Activated CD8-positive, alpha-beta memory T cell treated with anti-CD3 and anti-CD28 coated beads, Interleukin-2, amount 50 U/mL, for 48 hours (primary cell): ENCODE results near the gene AHNAK2.
"Not testable (repeated sequence)": the region's sequence is repeated elsewhere in the genome, so short reads cannot be mapped to it uniquely, and the experiment has no call there.

Experiments used
- DNase-seq: peaks from one replicate; pipeline ENCODE4 v3.0.0-alpha.2; 2020

The AHNAK2 gene

DNA sequence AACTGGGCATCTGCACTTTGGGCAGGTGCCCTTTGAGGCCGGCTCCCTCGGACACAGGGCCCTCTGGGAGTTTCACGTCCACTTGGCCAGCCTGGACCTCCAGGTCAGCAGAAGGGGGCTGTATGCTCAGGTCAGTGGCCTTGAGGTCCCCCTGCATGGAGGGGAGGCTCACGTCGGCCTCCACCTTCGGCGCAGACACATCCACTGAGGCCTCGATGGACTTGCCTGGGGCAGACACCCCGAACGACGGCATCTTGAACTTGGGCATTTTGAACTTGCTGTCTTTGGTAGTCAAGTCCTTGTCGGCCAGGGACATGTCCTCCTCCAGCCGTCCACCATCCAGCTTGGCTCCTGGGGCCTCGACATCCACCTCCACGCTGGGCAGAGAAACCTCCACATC, 27.5 kb downstream of the AHNAK2 start:
- DNase-seq: not testable (repeated sequence)

DNA sequence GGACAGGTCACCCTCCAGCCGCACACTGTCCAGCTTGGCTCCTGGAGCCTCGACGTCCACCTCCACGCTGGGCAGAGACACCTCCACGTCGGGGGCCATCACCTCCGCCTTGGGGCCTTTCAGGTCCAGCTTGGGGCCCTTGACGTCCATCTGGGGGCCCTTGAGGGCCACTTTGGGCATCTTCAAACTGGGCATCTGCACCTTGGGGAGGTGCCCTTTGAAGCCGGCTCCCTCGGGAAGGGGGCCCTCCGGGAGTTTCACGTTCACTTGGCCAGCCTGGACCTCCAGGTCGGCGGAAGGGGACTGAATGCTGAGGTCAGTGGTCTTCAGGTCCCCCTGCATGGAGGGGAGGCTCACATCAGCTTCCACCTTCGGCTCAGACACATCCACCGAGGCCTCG, 28.2 kb downstream of the AHNAK2 start:
- no peak for DNase-seq

DNA sequence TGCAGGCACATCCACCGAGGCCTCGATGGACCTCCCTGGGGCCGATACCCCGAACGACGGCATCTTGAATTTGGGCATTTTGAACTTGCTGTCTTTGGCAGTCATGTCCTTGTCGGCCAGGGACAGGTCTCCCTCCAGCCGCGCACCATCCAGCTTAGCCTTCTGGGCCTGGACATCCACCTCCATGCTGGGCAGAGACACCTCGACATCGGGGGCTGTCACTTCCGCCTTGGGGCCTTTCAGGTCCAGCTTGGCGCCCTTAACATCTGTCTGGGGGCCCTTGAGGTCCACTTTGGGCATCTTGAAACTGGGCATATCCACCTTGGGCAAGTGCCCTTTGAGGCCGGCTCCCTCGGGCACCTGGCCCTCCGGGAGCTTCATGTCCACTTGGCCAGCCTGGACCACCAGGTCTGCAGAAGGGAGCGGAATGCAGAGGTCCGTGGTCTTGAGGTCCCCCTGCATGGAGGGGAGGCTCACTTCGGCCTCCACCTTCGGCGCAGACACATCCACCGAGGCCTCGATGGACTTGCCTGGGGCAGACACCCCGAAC, 28.7 kb downstream of the AHNAK2 start:
- DNase-seq: not testable (repeated sequence)

DNA sequence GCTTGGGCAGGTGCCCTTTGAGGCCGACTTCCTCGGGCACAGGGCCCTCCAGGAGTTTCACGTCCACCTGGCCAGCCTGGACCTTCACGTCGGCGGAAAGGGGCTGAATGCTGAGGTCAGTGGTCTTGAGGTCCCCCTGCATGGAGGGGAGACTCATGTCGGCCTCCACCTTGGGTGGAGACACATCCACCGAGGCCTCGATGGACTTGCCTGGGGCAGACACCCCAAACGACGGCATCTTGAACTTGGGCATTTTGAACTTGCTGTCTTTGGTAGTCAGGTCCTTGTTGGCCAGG, 29.5 kb downstream of the AHNAK2 start:
- no peak for DNase-seq

DNA sequence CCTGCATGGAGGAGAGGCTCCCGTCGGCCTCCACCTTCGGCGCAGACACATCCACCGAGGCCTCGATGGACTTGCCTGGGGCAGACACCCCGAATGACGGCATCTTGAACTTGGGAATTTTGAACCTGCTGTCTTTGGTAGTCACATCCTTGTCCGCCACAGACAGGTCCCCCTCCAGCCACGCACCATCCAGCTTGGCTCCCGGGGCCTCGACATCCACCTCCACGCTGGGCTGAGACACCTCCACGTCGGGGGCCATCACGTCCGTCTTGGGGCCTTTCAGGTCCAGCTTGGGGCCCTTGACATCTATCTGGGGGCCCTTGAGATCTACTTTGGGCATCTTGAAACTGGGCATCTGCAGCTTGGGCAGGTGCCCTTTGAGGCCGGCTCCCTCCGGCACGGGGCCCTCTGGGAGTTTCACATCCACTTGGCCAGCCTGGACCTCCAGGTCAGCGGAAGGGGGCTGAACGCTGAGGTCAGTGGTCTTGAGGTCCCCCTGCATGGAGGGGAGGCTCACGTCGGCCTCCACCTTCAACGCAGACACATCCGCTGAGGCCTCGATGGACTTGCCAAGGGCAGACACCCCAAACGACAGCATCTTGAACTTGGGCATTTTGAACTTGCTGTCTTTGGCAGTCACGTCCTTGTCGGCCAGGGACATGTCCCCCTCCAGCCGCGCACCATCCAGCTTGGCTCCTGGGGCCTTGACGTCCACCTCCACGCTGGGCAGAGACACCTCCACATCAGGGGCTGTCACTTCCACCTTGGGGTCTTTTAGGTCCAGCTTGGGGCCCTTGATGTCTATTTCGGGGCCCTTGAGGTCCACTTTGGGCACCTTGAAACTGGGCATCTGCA, 30.1 kb downstream of the AHNAK2 start:
- not testable (repeated sequence) for DNase-seq

DNA sequence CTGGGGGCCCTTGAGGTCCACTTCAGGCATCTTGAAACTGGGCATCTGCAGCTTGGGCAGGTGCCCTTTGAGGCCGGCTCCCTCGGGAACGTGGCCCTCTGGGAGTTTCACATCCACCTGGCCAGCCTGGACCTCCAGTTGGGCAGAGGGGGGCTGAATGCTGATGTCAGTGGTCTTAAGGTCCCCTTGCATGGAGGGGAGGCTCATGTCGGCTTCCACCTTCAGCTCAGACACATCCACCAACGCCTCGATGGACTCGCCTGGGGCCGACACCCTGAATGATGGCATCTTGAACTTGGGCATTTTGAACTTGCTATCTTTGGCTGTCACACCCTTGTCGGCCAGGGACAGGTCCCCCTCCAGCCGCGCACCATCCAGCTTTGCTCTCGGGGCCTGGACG, 31.0 kb downstream of the AHNAK2 start:
- DNase-seq: not testable (repeated sequence)

DNA sequence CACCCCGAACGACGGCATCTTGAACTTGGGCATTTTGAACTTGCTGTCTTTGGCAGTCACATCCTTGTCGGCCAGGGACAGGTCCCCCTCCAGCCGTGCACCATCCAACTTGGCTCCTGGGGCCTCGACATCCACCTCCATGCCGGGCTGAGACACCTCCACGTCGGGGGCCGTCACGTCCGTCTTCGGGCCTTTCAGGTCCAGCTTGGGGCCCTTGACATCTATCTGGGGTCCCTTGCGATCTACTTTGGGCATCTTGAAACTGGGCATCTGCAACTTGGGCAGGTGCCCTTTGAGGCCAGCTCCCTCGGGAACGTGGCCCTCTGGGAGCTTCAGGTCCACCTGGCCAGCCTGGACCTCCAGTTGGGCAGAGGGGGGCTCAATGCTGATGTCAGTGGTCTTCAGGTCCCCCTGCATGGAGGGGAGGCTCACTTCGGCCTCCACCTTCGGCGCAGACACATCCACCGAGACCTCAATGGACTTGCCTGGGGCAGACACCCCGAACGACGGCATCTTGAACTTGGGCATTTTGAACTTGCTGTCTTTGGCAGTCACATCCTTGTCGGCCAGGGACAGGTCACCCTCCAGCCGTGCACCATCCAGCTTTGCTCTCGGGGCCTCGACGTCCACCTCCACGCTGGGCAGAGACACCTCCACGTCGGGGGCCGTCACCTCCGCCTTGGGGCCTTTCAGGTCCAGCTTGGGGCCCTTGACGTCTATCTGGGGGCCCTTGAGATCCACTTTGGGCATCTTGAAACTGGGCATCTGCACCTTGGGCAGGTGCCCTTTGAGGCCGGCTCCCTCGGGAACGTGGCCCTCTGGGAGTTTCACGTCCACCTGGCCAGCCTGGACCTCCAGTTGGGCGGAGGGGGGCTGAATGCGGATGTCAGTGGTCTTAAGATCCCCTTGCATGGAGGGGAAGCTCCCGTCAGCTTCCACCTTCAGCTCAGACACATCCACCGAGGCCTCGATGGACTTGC, 31.9 kb downstream of the AHNAK2 start:
- not testable (repeated sequence) for DNase-seq

DNA sequence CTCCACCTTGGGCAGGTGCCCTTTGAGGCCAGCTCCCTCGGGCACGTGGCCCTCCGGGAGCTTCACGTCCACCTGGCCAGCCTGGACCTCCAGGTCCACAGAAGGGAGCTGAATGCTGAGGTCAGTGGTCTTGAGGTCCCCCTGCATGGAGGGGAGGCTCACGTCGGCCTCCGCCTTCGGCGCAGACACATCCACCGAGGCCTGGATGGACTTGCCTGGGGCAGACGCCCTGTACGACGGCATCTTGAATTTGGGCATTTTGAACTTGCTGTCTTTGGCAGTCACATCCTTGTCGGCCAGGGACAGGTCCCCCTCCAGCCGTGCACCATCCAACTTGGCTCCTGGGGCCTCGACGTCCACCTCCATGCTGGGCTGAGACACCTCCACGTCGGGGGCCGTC, 32.9 kb downstream of the AHNAK2 start:
- not testable (repeated sequence) for DNase-seq

DNA sequence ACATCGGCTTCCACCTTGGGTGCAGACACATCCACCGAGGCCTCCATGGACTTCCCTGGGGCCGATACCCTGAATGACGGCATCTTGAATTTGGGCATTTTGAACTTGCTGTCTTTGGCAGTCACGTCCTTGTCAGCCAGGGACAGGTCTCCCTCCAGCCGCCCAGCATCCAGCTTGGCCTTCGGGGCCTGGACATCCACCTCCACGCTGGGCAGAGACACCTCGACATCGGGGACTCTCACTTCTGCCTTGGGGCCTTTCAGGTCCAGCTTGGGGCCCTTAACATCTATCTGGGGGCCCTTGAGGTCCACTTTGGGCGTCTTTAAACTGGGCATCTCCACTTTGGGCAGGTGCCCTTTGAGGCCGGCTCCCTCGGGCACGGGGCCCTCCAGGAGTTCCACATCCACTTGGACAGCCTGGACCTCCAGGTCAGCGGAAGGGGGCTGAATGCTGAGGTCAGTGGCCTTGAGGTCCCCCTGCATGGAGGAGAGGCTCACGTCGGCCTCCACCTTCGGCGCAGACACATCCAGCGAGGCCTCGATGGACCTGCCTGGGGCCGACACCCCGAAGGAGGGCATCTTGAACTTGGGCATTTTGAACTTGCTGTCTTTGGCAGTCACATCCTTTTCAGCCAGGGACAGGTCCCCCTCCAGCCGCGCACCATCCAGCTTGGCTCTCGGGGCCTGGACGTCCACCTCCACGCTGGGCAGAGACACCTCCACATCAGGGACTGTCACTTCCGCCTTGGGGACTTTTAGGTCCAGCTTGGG, 33.6 kb downstream of the AHNAK2 start:
- DNase-seq: not testable (repeated sequence)

DNA sequence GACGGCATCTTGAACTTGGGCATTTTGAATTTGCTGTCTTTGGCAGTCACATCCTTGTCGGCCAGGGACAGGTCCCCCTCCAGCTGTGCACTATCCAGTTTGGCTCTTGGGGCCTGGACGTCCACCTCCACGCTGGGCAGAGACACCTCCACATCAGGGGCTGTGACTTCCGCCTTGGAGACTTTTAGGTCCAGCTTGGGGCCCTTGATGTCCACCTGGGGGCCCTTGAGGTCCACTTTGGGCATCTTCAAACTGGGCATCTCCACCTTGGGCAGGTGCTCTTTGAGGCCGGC, 34.2 kb downstream of the AHNAK2 start:
- not testable (repeated sequence) for DNase-seq

DNA sequence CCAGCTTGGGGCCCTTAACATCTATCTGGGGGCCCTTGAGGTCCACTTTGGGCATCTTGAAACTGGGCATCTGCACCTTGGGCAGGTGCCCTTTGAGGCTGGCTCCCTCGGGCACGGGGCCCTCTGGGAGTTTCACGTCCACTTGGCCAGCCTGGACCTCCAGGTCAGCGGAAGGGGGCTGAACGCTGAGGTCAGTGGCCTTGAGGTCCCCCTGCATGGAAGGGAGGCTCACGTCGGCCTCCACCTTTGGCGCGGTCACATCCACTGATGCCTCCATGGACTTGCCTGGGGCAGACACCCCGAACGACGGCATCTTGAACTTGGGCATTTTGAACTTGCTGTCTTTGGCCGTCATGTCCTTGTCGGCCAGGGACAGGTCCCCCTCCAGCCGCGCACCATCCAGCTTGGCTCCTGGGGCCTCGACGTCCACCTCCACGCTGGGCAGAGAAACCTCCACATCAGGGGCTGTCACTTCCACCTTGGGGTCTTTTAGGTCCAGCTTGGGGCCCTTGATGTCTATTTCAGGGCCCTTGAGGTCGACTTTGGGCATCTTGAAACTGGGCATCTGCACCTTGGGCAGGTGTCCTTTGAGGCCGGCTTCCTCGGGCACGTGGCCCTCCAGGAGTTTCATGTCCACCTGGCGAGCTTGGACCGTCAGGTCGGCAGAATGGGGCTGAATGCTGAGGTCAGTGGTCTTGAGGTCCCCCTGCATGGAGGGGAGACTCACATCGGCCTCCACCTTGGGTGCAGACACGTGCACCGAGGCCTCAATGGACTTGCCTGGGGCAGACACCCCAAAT, 34.8 kb downstream of the AHNAK2 start:
- not testable (repeated sequence) for DNase-seq

DNA sequence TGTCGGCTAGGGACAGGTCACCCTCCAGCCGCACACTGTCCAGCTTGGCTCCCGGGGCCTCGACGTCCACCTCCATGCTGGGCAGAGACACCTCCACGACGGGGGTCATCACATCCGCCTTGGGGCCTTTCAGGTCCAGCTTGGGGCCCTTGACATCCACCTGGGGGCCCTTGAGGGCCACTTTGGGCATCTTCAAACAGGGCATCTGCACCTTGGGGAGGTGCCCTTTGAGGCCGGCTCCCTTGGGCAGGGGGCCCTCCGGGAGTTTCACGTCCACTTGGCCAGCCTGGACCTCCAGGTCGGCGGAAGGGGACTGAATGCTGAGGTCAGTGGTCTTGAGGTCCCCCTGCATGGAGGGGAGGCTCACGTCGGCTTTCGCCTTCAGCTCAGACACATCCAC, 35.6 kb downstream of the AHNAK2 start:
- DNase-seq: no peak

DNA sequence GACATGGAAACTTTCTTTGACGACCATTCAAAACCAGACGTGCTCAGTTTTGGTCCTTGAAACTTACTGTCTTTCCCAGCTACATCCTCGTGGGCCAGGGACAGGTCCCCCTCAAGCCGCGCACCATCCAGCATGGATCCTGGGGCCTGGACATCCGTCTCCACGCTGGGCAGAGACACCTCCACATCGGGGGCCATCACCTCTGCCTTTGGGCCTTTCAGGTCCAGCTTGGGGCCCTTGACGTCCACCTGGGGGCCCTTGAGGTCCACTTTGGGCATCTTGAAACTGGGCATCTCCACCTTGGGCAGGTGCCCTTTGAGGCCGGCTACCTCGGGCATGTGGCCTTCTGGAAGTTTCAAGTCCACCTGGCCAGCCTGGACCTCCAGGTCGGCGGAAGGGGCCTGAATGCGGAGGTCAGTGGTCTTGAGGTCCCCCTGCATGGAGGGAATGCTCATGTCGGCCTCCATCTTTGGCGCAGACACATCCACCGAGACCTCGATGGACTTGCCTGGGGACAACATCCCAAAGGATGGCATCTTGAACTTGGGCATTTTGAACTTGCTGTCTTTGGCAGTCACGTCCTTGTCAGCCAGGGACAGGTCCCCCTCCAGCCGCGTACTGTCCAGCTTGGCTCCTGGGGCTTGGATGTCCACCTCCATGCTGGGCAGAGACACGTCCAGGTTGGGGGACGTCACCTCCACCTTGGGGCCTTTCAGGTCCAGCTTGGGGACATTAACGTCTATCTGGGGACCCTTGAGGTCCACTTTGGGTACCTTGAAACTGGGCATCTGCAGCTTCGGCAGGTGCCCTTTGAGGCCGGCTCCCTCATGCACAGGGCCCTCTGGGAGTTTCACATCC, 36.4 kb downstream of the AHNAK2 start:
- DNase-seq: no peak

DNA sequence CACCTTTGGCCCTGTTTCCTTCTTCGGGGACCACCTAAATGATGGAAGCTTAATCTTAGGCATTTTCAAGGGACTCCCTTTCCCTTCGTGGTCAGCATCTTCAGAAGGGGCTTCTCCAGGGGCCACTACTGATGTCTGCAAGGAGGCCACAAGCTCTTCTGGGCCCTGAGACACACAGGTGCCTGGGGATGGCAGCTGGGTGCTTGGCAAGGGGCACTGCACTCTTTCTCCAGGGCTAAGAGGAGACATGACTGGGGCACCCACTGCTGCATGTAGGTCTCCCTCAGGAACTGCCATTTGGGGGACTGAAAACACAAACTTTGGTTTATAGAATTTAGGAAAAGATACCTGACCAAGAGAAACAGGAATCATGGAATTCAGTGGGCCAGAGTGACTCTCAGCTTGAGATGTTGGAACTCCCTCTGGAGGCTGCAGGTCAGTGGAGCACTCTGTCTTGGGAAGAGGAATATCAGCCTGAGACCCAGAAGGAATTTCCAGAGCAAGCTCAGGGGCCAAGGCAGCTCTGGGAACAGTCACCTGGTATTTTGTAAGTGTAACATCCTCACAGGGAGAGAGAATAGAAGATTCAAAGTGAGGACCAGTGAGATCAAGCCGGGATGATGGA, 37.5 kb downstream of the AHNAK2 start:
- no peak for DNase-seq

DNA sequence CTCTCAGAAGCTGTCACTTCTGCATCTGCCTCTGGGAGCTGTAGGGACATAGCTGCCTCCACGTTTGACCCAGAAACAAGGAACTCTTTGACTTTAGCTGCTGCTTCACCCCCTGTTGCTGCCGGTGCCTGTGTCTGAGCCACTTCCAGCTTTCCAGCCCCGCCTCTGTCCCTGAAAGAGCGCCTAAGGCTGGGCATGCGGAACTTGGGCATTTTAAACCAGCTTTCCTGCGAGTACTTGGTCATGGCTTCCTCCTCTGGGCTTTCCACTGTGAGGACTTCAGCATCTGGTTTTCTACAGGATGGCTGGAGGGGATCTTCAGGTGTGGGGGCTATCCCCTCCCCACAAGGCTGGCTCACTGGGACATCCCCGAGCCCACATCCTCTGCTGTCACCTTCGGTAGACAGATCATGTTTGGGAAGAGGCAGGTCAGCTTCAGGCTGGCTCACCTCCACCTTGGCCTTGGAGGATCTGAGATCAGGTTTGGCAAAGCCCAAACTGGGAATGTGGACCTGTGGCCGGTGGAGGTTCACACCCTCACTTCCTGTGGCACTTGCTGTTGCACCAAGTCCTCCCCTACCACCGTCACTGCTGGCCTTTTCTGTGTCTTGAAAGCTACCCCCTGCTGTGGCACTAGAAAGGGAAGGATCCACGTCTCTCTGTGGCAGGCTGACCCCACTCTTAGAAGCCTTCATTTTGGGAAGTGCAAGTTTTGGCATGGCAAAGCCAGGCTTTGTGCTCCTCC, 38.3 kb downstream of the AHNAK2 start:
- DNase-seq: no peak

DNA sequence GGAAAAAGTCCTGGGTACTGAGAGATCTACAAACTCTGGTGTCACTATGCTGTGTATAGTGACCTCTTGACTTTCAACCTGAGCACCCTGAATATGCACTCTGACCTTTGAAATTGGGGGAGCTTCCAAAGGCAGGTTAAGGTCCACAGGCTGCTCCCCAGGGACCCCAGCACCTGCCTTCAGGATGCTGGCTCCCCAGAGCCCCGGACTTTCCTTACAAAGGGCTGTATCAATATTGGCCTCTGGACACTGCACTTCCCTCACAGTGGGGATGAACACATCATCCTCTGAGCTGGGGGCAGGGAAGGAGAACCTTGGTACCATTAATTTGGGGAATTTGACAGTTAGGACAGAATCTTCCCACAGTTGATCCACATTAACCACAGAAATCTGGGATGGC, 39.2 kb downstream of the AHNAK2 start:
- no peak for DNase-seq

DNA sequence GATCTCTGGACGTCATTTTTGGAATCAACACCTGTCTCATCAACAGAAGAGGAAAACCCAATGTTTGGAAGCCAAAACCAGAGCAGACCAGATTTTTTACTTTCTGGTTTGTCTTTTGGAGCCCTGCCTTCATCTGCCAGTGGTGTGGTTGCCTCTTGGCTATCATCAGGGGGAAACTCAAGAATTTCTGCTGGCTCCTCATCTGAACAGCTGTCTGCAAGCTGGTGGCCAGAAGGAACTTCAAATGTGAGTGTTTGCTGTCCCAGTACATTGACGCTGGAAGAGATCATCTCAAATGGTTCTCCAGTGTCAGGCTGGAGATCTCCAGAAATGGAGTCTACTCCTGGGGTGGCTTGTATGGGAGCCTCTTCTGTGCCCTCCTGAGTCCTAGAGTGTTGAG, 39.7 kb downstream of the AHNAK2 start:
- no peak for DNase-seq

DNA sequence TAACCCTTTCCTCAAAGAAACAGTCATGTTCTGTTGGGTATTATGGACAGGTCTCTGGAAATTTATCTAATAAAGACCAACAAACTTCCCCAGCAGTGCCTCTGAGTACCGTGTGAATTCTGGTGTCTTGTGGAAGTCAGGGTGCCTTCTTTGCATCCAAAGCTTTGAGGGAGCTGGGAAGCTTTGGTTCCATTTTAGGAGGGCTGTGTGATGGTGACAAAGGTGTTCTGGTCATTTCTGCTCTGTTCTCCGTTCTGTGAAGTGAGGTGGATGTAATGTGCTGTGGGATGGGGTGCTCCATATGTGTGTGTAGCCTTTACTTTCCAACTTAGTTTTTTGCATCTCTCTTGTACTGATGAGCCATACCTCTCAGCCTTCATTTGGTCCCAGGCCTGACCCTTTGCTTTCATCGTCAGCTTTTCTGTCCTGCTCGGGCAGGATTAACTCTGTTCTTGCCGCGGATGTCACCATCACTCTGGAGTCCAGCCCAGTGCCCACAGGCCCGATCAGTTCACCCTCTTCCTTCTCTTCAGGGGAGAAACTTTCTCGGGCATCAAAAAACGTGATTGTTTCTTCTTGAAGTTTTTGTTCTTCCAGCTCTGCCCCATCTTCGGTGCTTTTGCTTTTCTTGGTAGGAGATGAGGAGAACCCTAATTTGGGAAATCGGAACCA, 40.3 kb downstream of the AHNAK2 start:
- no peak for DNase-seq

DNA sequence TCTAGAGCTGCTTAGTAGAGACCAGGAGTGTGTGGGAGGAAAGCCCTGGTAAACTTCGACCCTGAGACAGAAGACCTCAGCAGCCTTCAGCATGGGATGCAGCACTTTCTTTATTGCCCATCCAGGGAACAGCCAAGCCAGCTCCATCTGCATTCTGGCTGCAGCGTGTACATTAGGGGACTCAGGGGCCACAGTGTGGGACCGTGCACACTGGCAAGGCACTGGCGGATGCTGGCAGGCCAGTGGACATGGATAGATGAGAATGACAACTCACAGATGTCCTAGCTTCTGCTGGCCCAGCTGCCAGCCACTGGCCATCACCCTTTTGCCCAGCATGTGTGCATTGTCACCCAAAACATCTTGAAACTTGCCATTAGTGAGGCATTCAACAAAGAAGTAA, 41.0 kb downstream of the AHNAK2 start:
- DNase-seq: no peak
